K562 (cell line): ENCODE results near the gene BRWD1. TPM values are rescaled to one million over a fixed set of nuclear protein-coding genes. Genes with fewer than 3 reads are reported as not detected.

Experiments
- ARID2 ChIP-seq: fragments of 450-650 bp; IDR thresholded peaks from 2 replicates; pipeline ENCODE4 v1.6.1; 2017; ENCODE audit warnings: antibody characterized with exemption, mild to moderate bottlenecking
- FOXJ2 ChIP-seq: fragments of 200-800 bp; sonication (Bioruptor generic); IDR thresholded peaks from 2 replicates; pipeline ENCODE4 v1.6.1; 2016; ENCODE audit warnings: missing genetic modification characterization, missing compliant biosample characterization
- GTF2A2 ChIP-seq: IDR thresholded peaks from 2 replicates; pipeline ENCODE4 v1.6.1; 2016; ENCODE audit warnings: mild to moderate bottlenecking, missing genetic modification characterization, missing compliant biosample characterization
- HNRNPLL ChIP-seq: fragments of 200-400 bp; formaldehyde crosslinking; IDR thresholded peaks from 2 replicates; pipeline ENCODE4 v1.6.1; 2017; ENCODE audit warnings: low read length, low read depth, mild to moderate bottlenecking; ENCODE audit not compliant: poor library complexity, severe bottlenecking
- NR2C2 ChIP-seq, 2 experiments: fragments of 200-800 bp in 1 of 2; sonication (Bioruptor generic) in 1 of 2; sonication (generic) in 1 of 2; formaldehyde crosslinking in 1 of 2; IDR thresholded peaks; 2 replicates each; pipeline versions ENCODE4 v1.6.1 to v1.8.0; 2016 to 2022; ENCODE audit warnings: mild to moderate bottlenecking in 1 of 2, missing compliant biosample characterization in 1 of 2, missing genetic modification characterization in 1 of 2, missing genetic modification reagents in 1 of 2
- PCBP1 ChIP-seq: fragments of 200-400 bp; formaldehyde crosslinking; IDR thresholded peaks from 2 replicates; pipeline ENCODE4 v1.6.1; 2018; ENCODE audit warnings: mild to moderate bottlenecking, low read depth, low read length; ENCODE audit not compliant: poor library complexity, severe bottlenecking
- RUNX1 ChIP-seq: sonication (generic); IDR thresholded peaks from 2 replicates; pipeline ENCODE4 v1.6.1; 2016; ENCODE audit warnings: antibody characterized with exemption, low read depth
- SMAD1 ChIP-seq: fragments of 150-350 bp; IDR thresholded peaks from 2 replicates; pipeline ENCODE4 v1.6.1; 2014; ENCODE audit warnings: low read length, low read depth; ENCODE audit not compliant: partially characterized antibody
- SP1 ChIP-seq: sonication (generic); formaldehyde crosslinking; IDR thresholded peaks from 2 replicates; pipeline ENCODE4 v1.8.1; 2022; ENCODE audit warnings: mild to moderate bottlenecking, missing genetic modification reagents
- TAF1 ChIP-seq: IDR thresholded peaks from 2 replicates; pipeline ENCODE4 v1.6.1; 2011; ENCODE audit warnings: mild to moderate bottlenecking, low read length, moderate library complexity; ENCODE audit not compliant: insufficient read depth, control insufficient read depth, severe bottlenecking; ENCODE audit errors: extremely low read depth
- TEAD1 ChIP-seq, 2 experiments: fragments of 450-650 bp in 1 of 2; sonication (generic) in 1 of 2; formaldehyde crosslinking; IDR thresholded peaks; 2 replicates each; pipeline versions ENCODE4 v1.4.0 to v1.8.0; 2020 to 2022; ENCODE audit warnings: mild to moderate bottlenecking in 2 of 2, missing genetic modification reagents in 1 of 2
- ZNF408 ChIP-seq: fragments of 250-450 bp; sonication (Bioruptor Pico); IDR thresholded peaks from 2 replicates; pipeline ENCODE4 v1.4.0; 2020; ENCODE audit warnings: low read depth, mild to moderate bottlenecking, moderate library complexity
- ZNF431 ChIP-seq: sonication (generic); formaldehyde crosslinking; IDR thresholded peaks from 2 replicates; pipeline ENCODE4 v1.8.0; 2022; ENCODE audit warnings: mild to moderate bottlenecking, missing genetic modification reagents
- polyA plus RNA-seq, 8 experiments: library from polyadenylated mRNA; depleted of rRNA in 4 of 8; stranded (reverse) in 5 of 8; unstranded in 3 of 8; fragments of >200 nt; fragmentation: Nextera tagmentation in 2 of 8; fragmentation: Illumina TruSeq in 1 of 8; extraction: Ambion mirVana in 2 of 8; extraction: Trizol in 1 of 8; gene quantifications; 2 replicates each; pipeline versions ENCODE4 v1.2.1 to v1.2.3, GENCODE V29; 2011 to 2014; ENCODE audit warnings: inconsistent platforms in 1 of 8, missing spikeins in 1 of 8
- total RNA-seq, 7 experiments: library from RNA; depleted of rRNA in 6 of 7; stranded (reverse); fragments of >200 nt in 6 of 7; fragmentation: Illumina TruSeq in 2 of 7; extraction: Trizol in 2 of 7; gene quantifications; 2 replicates each; pipeline versions ENCODE4 v1.2.1 to v1.2.3, GENCODE V29; 2011 to 2021; ENCODE audit warnings: low replicate concordance in 1 of 7
- TF ChIP-seq, protein P1 (sequence below): sonication (generic); formaldehyde crosslinking; IDR thresholded peaks from 2 replicates; pipeline ENCODE4 v1.8.0; 2022; ENCODE audit warnings: mild to moderate bottlenecking, missing genetic modification reagents
- TF ChIP-seq, protein P2 (sequence below): fragments of 450-650 bp; formaldehyde crosslinking; IDR thresholded peaks from 2 replicates; pipeline ENCODE4 v1.4.0; 2020; ENCODE audit warnings: mild to moderate bottlenecking, mixed read lengths
- TF ChIP-seq, protein P3 (sequence below): sonication (generic); formaldehyde crosslinking; IDR thresholded peaks from 2 replicates; pipeline ENCODE4 v1.8.0; 2022; ENCODE audit warnings: mild to moderate bottlenecking, missing genetic modification reagents, borderline replicate concordance
- TF ChIP-seq, protein P4 (sequence below): sonication (generic); formaldehyde crosslinking; IDR thresholded peaks from 2 replicates; pipeline ENCODE4 v1.8.0; 2022; ENCODE audit warnings: mild to moderate bottlenecking, missing genetic modification reagents

BRWD1 gene
- total and polyA plus RNA-seq, 9 of the 15 experiments (the other 6 are each of a cell fraction or from before 2014, with no cell fraction given), result 10.1 to 60.2 (median 34.1) TPM

DNA sequence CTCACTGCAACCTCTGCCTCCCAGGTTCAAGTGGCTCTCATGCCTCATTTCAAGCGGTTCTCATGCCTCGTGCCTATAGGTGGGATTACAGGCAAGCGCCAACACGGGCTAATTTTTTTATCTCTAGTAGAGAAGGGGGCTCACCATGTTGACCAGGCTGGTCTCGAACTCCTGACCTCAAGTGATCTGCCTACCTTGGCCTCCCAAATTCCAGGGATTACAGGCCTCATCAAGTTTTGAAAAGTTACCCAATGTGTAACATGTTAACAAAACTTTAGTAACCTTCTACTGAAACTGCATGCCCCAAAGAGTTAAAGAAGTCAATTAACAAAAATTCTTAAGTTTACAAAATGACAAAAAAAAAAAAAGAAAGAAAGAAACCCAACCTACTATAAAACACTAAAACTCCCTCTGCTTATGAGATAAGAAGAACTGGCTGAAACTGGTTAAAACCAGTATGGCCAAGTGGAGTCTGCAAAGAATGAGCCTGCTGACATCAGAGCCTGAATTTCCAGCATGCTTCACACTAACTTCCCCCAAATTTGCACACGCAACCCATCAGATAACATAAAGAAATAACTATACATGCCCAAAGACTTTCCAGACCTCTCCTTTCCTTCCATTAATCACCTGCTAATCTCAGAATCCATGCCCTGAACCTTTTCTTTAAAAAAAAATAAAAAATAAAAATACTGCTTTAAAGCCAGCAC lies 104.7 kb downstream of the BRWD1 start (continued):
- TF ChIP-seq, protein P1, sequence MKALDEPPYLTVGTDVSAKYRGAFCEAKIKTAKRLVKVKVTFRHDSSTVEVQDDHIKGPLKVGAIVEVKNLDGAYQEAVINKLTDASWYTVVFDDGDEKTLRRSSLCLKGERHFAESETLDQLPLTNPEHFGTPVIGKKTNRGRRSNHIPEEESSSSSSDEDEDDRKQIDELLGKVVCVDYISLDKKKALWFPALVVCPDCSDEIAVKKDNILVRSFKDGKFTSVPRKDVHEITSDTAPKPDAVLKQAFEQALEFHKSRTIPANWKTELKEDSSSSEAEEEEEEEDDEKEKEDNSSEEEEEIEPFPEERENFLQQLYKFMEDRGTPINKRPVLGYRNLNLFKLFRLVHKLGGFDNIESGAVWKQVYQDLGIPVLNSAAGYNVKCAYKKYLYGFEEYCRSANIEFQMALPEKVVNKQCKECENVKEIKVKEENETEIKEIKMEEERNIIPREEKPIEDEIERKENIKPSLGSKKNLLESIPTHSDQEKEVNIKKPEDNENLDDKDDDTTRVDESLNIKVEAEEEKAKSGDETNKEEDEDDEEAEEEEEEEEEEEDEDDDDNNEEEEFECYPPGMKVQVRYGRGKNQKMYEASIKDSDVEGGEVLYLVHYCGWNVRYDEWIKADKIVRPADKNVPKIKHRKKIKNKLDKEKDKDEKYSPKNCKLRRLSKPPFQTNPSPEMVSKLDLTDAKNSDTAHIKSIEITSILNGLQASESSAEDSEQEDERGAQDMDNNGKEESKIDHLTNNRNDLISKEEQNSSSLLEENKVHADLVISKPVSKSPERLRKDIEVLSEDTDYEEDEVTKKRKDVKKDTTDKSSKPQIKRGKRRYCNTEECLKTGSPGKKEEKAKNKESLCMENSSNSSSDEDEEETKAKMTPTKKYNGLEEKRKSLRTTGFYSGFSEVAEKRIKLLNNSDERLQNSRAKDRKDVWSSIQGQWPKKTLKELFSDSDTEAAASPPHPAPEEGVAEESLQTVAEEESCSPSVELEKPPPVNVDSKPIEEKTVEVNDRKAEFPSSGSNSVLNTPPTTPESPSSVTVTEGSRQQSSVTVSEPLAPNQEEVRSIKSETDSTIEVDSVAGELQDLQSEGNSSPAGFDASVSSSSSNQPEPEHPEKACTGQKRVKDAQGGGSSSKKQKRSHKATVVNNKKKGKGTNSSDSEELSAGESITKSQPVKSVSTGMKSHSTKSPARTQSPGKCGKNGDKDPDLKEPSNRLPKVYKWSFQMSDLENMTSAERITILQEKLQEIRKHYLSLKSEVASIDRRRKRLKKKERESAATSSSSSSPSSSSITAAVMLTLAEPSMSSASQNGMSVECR (CRISPR knock-in tag), result no peak
- TF ChIP-seq, protein P2, sequence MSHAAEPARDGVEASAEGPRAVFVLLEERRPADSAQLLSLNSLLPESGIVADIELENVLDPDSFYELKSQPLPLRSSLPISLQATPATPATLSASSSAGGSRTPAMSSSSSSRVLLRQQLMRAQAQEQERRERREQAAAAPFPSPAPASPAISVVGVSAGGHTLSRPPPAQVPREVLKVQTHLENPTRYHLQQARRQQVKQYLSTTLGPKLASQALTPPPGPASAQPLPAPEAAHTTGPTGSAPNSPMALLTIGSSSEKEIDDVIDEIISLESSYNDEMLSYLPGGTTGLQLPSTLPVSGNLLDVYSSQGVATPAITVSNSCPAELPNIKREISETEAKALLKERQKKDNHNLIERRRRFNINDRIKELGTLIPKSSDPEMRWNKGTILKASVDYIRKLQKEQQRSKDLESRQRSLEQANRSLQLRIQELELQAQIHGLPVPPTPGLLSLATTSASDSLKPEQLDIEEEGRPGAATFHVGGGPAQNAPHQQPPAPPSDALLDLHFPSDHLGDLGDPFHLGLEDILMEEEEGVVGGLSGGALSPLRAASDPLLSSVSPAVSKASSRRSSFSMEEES (CRISPR knock-in tag), result no peak
- no peak for TF ChIP-seq NR2C2 (CRISPR knock-in tag; IDR thresholded peaks at IDR 0.05)
- peak; percentile 43; the same call in 1 of the 2 replicates for TF ChIP-seq NR2C2 (tag; IDR thresholded peaks at IDR 0.05)
- no peak for TF ChIP-seq PCBP1
- TF ChIP-seq HNRNPLL, result no peak
- no peak for TF ChIP-seq ZNF408
- no peak for TF ChIP-seq ZNF431 (CRISPR knock-in tag)
- TF ChIP-seq TAF1, result no peak
- TF ChIP-seq, protein P3, sequence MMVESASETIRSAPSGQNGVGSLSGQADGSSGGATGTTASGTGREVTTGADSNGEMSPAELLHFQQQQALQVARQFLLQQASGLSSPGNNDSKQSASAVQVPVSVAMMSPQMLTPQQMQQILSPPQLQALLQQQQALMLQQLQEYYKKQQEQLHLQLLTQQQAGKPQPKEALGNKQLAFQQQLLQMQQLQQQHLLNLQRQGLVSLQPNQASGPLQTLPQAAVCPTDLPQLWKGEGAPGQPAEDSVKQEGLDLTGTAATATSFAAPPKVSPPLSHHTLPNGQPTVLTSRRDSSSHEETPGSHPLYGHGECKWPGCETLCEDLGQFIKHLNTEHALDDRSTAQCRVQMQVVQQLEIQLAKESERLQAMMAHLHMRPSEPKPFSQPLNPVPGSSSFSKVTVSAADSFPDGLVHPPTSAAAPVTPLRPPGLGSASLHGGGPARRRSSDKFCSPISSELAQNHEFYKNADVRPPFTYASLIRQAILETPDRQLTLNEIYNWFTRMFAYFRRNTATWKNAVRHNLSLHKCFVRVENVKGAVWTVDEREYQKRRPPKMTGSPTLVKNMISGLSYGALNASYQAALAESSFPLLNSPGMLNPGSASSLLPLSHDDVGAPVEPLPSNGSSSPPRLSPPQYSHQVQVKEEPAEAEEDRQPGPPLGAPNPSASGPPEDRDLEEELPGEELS (CRISPR knock-in tag), result no peak
- no peak for TF ChIP-seq ARID2
- no peak for TF ChIP-seq TEAD1 (CRISPR knock-in tag; IDR thresholded peaks at IDR 0.05)
- peak; percentile 79 for TF ChIP-seq GTF2A2 (tag)
- TF ChIP-seq SMAD1, result no peak
- TF ChIP-seq FOXJ2 (tag), result peak; percentile 60
- TF ChIP-seq, protein P4, sequence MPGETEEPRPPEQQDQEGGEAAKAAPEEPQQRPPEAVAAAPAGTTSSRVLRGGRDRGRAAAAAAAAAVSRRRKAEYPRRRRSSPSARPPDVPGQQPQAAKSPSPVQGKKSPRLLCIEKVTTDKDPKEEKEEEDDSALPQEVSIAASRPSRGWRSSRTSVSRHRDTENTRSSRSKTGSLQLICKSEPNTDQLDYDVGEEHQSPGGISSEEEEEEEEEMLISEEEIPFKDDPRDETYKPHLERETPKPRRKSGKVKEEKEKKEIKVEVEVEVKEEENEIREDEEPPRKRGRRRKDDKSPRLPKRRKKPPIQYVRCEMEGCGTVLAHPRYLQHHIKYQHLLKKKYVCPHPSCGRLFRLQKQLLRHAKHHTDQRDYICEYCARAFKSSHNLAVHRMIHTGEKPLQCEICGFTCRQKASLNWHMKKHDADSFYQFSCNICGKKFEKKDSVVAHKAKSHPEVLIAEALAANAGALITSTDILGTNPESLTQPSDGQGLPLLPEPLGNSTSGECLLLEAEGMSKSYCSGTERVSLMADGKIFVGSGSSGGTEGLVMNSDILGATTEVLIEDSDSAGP (CRISPR knock-in tag), result no peak
- TF ChIP-seq SP1, result no peak
- no peak for TF ChIP-seq RUNX1
